Fibroblast of pulmonary artery (primary cell): Measurements from ENCODE around the gene WDR1.

Source experiments
- DNase-seq: peaks from one replicate; pipeline ENCODE4 v3.0.0-alpha.2; 2010; ENCODE audit warnings: low read depth
- H3K4me3 ChIP-seq: replicated peaks from 2 replicates; pipeline ENCODE4 v1.5.1; 2011; ENCODE audit warnings: low read depth, mild to moderate bottlenecking, control low read depth, low read length, moderate library complexity
- TF ChIP-seq, protein P1 (sequence below): IDR thresholded peaks from 2 replicates; pipeline ENCODE4 v1.5.1; 2011; ENCODE audit warnings: mild to moderate bottlenecking, control low read depth, low read length, inconsistent platforms; ENCODE audit errors: missing control alignments

Gene WDR1

GRCh38 chr4:10035130-10035529 is 81.5 kb downstream of the WDR1 start:
- TF ChIP-seq, protein P1, sequence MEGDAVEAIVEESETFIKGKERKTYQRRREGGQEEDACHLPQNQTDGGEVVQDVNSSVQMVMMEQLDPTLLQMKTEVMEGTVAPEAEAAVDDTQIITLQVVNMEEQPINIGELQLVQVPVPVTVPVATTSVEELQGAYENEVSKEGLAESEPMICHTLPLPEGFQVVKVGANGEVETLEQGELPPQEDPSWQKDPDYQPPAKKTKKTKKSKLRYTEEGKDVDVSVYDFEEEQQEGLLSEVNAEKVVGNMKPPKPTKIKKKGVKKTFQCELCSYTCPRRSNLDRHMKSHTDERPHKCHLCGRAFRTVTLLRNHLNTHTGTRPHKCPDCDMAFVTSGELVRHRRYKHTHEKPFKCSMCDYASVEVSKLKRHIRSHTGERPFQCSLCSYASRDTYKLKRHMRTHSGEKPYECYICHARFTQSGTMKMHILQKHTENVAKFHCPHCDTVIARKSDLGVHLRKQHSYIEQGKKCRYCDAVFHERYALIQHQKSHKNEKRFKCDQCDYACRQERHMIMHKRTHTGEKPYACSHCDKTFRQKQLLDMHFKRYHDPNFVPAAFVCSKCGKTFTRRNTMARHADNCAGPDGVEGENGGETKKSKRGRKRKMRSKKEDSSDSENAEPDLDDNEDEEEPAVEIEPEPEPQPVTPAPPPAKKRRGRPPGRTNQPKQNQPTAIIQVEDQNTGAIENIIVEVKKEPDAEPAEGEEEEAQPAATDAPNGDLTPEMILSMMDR = no peak
- H3K4me3 ChIP-seq = no peak overlapping the region
- DNase-seq = no peak

- DNase-seq = no peak
- no peak overlapping the region for H3K4me3 ChIP-seq
- TF ChIP-seq, protein P1 = no peak
Observed at GRCh38 chr4:10034612-10035104, 81.9 kb downstream of the WDR1 start.

DNA sequence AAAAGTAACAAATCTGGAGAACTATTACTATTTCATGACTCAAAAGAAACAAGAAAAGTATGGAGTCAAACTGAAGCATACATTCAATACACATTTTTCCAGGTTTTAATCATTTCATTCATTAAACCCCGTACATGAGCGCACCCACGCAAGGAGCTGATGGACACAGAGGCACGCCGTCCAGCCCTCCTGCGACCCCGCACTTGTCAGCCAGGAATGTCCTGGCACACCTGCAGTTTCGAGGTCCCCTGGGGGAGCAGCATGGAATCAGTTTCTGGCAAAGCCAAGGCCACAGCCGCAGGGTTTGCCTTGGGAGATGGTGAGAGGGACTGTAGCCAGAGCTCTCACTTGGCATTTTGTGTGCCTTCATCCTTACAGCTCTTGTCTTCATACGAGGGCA is 82.5 kb downstream of the WDR1 start:
- DNase-seq = no peak
- no peak overlapping the region for H3K4me3 ChIP-seq
- TF ChIP-seq, protein P1 = no peak

GRCh38 chr4:10033191-10033881 is 83.3 kb downstream of the WDR1 start:
- peak; percentile 76 for DNase-seq
- H3K4me3 ChIP-seq = no peak overlapping the region
- TF ChIP-seq, protein P1 = no peak

- TF ChIP-seq, protein P1 = no peak
- DNase-seq = peak; percentile 91
- no peak overlapping the region for H3K4me3 ChIP-seq
Observed at GRCh38 chr4:10032625-10033024, 84.0 kb downstream of the WDR1 start.

GRCh38 chr4:10031668-10032590 is 84.7 kb downstream of the WDR1 start:
- DNase-seq = peak; percentile 54
- TF ChIP-seq, protein P1 = no peak

More at GRCh38 chr4:10031668-10032590, 84.7 kb downstream of the WDR1 start:
- no peak overlapping the region for H3K4me3 ChIP-seq
